Sigmoid colon (tissue), 7 donors: ENCODE measurements around the gene TRIM9. TPM values are rescaled to one million over a fixed set of nuclear protein-coding genes. Genes with fewer than 3 reads are reported as not detected.
"Not testable (repeated sequence)": the region's sequence is repeated elsewhere in the genome, so short reads cannot be mapped to it uniquely, and the experiment has no call there.

Experiments
- DNase-seq: peaks from one replicate; pipeline ENCODE4 v3.0.0-alpha.2; 2019
- H3K27ac ChIP-seq, 4 donors: fragments of 200-600 bp; sonication (generic); one replicate each; pipeline ENCODE4 v1.5.1; 2016 to 2019; ENCODE audit warnings: mild to moderate bottlenecking in 1 of 4
- H3K27me3 ChIP-seq, 3 donors: fragments of 200-600 bp; sonication (generic); one replicate each; pipeline ENCODE4 v1.5.1; 2019; ENCODE audit warnings: mild to moderate bottlenecking in 1 of 3
- H3K36me3 ChIP-seq, 4 donors: fragments of 200-600 bp; sonication (generic); one replicate each; pipeline ENCODE4 v1.5.1; 2016 to 2019
- H3K4me1 ChIP-seq, 4 donors: fragments of 200-600 bp; sonication (generic); one replicate each; pipeline ENCODE4 v1.5.1; 2017 to 2019
- H3K4me3 ChIP-seq, 4 donors: fragments of 200-600 bp; sonication (generic); one replicate each; pipeline ENCODE4 v1.5.1; 2017 to 2019; ENCODE audit warnings: mild to moderate bottlenecking in 2 of 4, moderate library complexity in 1 of 4
- H3K9me3 ChIP-seq, 4 donors: fragments of 200-600 bp in 3 of 4; sonication (generic) in 3 of 4; one replicate each; pipeline versions ENCODE4 v1.5.1 to v1.6.1; 2013 to 2019
- EP300 ChIP-seq, 4 donors: sonication (generic); formaldehyde crosslinking; IDR thresholded peaks; one replicate each; pipeline ENCODE4 v1.6.1; 2017; ENCODE audit warnings: antibody characterized with exemption in 4 of 4
- POLR2A ChIP-seq, 2 donors: fragments of 450-650 bp; IDR thresholded peaks; one replicate each; pipeline ENCODE4 v1.6.1; 2016; ENCODE audit warnings: antibody characterized with exemption in 2 of 2, mild to moderate bottlenecking in 2 of 2, moderate library complexity in 2 of 2
- POLR2AphosphoS5 ChIP-seq, 4 donors: sonication (generic); formaldehyde crosslinking; IDR thresholded peaks; one replicate each; pipeline ENCODE4 v1.6.1; 2017; ENCODE audit warnings: antibody characterized with exemption in 4 of 4
- WGBS, 2 donors: extraction: QIAGEN DNeasy Blood & Tissue Kit; methylation state at CpG; one replicate each; pipeline ENCODE4 v1.1.7; 2013; 5-methylcytosine and 5-hydroxymethylcytosine counted together
- intact Hi-C: fragments of 100-400 bp; cut with DNase I; formaldehyde crosslinking; loops from one replicate; pipeline ENCODE4 v1.15.1; 2023
- polyA plus RNA-seq, 3 donors: library from polyadenylated mRNA; stranded (reverse); fragments of 200-250 nt; gene quantifications; one replicate each; pipeline ENCODE4 v1.2.3, GENCODE V29; 2013
- total RNA-seq, 4 donors: library from RNA; depleted of rRNA; stranded (reverse); fragments of >200 nt; gene quantifications; one replicate each; pipeline ENCODE4 v1.1.0, GENCODE V29; 2016
- TF ChIP-seq, protein P1 (sequence below), 4 experiments: fragments of 450-650 bp in 3 of 4; fragments of 200-600 bp in 1 of 4; IDR thresholded peaks; one replicate each; pipeline ENCODE4 v1.5.1; 2016 to 2019; ENCODE audit warnings: antibody characterized with exemption in 4 of 4, mild to moderate bottlenecking in 3 of 4, moderate library complexity in 2 of 4
- donor health status: healthy with polysubstance abuse.
- donor health status: Bipolar disorder and iron deficiency.
- donor health status: healthy.

TRIM9 gene
- total and polyA plus RNA-seq, 7 donors, result 2.4 to 21.0 (median 13.5) TPM

DNA sequence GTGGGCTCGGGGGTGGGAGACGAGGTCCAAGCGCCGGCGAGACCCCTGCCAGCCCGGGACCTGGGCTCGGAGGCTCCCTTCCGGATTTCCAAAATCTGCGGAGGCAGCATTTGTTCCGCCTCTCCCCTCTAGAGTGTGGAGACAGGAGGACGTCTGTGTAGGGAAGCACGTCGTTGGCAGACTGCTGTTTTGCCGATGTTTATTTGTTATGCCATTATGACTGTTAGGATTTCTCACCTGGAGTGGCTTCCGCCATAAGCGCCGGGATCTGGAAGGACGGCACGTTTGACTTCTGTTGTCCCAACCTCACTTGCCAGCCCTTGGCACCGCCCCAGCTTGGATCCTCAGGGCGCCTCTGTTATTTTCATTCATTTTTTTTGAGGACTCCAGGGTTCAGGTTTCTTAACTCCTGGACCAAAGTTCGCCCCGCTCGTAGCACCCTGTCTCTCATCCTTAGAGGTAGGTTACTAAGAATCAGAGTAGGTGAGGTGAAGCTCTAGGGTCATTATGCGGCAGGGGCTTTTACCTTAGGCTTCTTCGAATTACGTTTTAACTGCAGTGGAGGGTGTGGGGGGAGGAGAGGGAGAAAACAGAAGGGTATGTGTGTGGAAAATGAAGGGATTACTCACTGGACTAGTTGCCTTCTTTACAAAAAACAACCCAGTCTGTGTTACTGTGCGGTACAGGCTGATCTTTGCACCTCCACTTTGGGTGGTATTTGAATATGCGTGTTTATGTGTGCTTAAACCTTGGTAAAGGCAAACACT is 150.1 kb downstream of the TRIM9 start:
- H3K4me1 ChIP-seq, result peaks cover 0 to 12% (median 4%) of the 10 kb centered on the region in 4 donors
- 1 to 9% methylated on average over 29 of the region's 29 CpGs for WGBS, 2 donors
- H3K4me3 ChIP-seq, result peak overlapping the region; percentile 66 to 97 (median 78)
- H3K27ac ChIP-seq, result peak overlapping the region; percentile 73 to 85 (median 82)
- no peaks in the 10 kb centered on the region for H3K9me3 ChIP-seq
- intact Hi-C loops, result no loop called here
- no peaks in the 10 kb centered on the region for H3K36me3 ChIP-seq
- no peaks in the 10 kb centered on the region for H3K27me3 ChIP-seq
- peak; percentile 83 for DNase-seq
- TF ChIP-seq, protein P1, sequence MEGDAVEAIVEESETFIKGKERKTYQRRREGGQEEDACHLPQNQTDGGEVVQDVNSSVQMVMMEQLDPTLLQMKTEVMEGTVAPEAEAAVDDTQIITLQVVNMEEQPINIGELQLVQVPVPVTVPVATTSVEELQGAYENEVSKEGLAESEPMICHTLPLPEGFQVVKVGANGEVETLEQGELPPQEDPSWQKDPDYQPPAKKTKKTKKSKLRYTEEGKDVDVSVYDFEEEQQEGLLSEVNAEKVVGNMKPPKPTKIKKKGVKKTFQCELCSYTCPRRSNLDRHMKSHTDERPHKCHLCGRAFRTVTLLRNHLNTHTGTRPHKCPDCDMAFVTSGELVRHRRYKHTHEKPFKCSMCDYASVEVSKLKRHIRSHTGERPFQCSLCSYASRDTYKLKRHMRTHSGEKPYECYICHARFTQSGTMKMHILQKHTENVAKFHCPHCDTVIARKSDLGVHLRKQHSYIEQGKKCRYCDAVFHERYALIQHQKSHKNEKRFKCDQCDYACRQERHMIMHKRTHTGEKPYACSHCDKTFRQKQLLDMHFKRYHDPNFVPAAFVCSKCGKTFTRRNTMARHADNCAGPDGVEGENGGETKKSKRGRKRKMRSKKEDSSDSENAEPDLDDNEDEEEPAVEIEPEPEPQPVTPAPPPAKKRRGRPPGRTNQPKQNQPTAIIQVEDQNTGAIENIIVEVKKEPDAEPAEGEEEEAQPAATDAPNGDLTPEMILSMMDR (IDR thresholded peaks at IDR 0.05), result no peak
- TF ChIP-seq POLR2AphosphoS5 (IDR thresholded peaks at IDR 0.05) (no peak), EP300 (IDR thresholded peaks at IDR 0.05) (no peak), POLR2A (IDR thresholded peaks at IDR 0.05) (no peak)

DNA sequence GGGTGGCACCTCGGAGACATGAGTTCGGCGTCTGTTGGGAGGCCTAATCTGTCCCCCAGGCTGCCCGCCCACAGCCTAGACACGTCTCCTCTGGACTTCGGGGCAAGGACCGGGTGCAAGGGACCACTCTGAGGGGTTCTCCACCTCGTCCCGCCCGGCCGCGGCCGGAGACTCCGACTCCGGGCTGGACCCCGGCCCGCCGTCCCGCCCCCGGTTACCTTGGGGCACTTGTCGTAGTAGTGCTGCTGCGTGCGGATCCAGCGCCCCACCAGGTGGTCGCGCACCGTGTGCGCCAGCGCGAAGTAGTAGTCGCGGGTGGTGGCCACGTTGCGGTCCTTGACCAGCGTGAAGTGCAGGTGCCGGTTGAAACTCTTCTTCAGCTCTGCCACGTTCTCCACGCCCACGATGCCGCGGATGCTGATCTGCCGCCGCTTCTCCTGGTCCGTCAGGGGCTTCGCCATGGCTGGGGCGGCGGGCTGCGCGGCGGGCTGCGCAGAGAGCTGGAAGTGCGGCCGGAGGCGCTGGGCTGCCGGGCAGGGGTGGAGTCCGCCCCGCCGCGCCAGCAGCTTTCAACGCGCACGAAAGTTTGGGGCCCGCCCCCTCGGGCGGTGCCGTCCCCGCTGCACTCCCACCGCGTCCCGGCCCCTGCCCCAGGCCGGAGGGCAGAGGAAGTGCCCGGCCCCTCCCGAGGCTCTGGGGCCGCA is 150.8 kb downstream of the TRIM9 start, which contains the start of gene PYGL:
Gene PYGL (minus strand): TSS at position 541 of the 704 bp plus-strand sequence. CDS start 80 bp downstream, at position 461.
- peak; percentile 88 for DNase-seq
- 0 to 1% methylated on average over 74 of the region's 74 CpGs for WGBS, 2 donors

DNA sequence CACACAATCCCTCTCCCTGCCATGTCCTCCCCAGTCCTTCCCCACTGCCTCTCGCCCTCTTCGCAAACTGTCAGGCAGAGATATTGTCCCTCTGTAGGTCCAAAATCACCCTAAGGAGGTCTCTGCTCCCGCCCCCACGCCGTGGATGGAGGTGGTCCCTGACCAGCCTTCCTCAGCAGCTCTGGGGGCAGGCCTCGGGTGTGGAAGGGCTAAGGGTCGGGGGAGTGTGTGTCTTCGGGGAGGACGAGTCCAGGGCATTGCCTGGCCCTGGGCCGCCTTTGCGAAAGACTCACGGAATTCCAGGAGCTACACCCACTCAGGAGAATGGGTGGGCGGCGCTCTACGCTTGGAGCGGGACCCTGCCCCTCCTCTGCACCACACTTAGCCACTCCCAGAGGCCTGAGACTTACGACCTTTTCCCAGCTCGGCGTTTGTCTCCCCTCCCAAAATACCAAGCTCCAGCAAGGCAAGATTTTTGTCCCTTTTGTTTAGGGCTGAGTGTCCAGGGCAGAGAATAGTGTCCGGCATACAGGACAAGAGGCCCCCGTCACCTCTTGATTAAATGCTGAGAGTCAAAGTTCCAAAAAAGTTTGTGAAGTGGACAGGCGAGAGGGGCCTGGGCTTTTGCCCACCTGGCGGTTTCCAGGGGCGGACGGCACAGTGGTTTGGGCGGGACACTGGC is 151.5 kb downstream of the TRIM9 start:
- H3K4me3 ChIP-seq, result peak overlapping the region; percentile 66 to 97 (median 78)
- peak in 2 of 4 donors; percentile 31 to 32 for TF ChIP-seq POLR2AphosphoS5 (IDR thresholded peaks at IDR 0.05)
- no peak for TF ChIP-seq POLR2A (IDR thresholded peaks at IDR 0.05)
- no peak for TF ChIP-seq EP300 (IDR thresholded peaks at IDR 0.05)
- H3K9me3 ChIP-seq, result no peaks in the 10 kb centered on the region
- DNase-seq, result peak; percentile 90
- peak overlapping the region; percentile 73 to 85 (median 82) for H3K27ac ChIP-seq
- intact Hi-C loops, result no loop called here
- WGBS, 2 donors, result 12 to 15% methylated on average over 26 of the region's 26 CpGs
- H3K27me3 ChIP-seq, result no peaks in the 10 kb centered on the region
- no peaks in the 10 kb centered on the region for H3K36me3 ChIP-seq
- peaks cover 0 to 12% (median 4%) of the 10 kb centered on the region in 4 donors for H3K4me1 ChIP-seq

More for the DNA sequence above, 150.8 kb downstream of the TRIM9 start, which contains the start of gene PYGL:
- Histone ChIP-seq H3K9me3 (no peaks in the 10 kb centered on the region), H3K4me1 (peaks cover 0 to 12% (median 4%) of the 10 kb centered on the region in 4 donors), H3K27me3 (no peaks in the 10 kb centered on the region), H3K36me3 (no peaks in the 10 kb centered on the region), H3K4me3 (peak within 1 kb of the TSS; percentile 66 to 97 (median 78)), H3K27ac (peak within 1 kb of the TSS; percentile 73 to 85 (median 82))
- TF ChIP-seq, protein P1 (IDR thresholded peaks at IDR 0.05), result no peak
- TF ChIP-seq POLR2A (IDR thresholded peaks at IDR 0.05) (peak in 1 of 2 donors; percentile 21), POLR2AphosphoS5 (IDR thresholded peaks at IDR 0.05) (peak in 3 of 4 donors; percentile 54 to 77 (median 64)), EP300 (IDR thresholded peaks at IDR 0.05) (no peak)
- intact Hi-C loops, result no loop called here

- H3K27me3 ChIP-seq, H3K27ac ChIP-seq, DNase-seq, intact Hi-C loops, H3K4me3 ChIP-seq, H3K9me3 ChIP-seq, H3K36me3 ChIP-seq: not testable (repeated sequence)
- 95% methylated on average over 8 of the region's 8 CpGs for WGBS, 2 donors
- H3K4me1 ChIP-seq, result peaks cover 0 to 12% (median 4%) of the 10 kb centered on the region in 4 donors
Observed at GRCh38 chr14:50941638-50942037, 153.3 kb downstream of the TRIM9 start.

- H3K27me3 ChIP-seq, result no peaks in the 10 kb centered on the region
- H3K4me3 ChIP-seq, result no peak overlapping the region
- peaks cover 0 to 4% (median 0%) of the 10 kb centered on the region in 4 donors for H3K36me3 ChIP-seq
- TF ChIP-seq, protein P1 (IDR thresholded peaks at IDR 0.05), result no peak
- TF ChIP-seq EP300 (IDR thresholded peaks at IDR 0.05) (no peak), POLR2AphosphoS5 (IDR thresholded peaks at IDR 0.05) (no peak), POLR2A (IDR thresholded peaks at IDR 0.05) (no peak)
- H3K9me3 ChIP-seq, result no peaks in the 10 kb centered on the region
- peaks cover 0 to 12% (median 4%) of the 10 kb centered on the region in 4 donors for H3K4me1 ChIP-seq
- no peak overlapping the region for H3K27ac ChIP-seq
- WGBS, 2 donors, result 89 to 90% methylated on average over 6 of the region's 6 CpGs
- intact Hi-C loops, result no loop called here
- no peak for DNase-seq
Observed at GRCh38 chr14:50941151-50941550, 153.8 kb downstream of the TRIM9 start.
